PC-3 (cell line): ENCODE measurements around the gene KIF6. TPM values are rescaled to one million over a fixed set of nuclear protein-coding genes. Genes with fewer than 3 reads are reported as not detected.
"Not testable (repeated sequence)": the region's sequence is repeated elsewhere in the genome, so short reads cannot be mapped to it uniquely, and the experiment has no call there.

Experiments
- ATAC-seq: fragments of 200-7000 bp; cut with Tn5 transposase; 2 replicates; pipeline ENCODE4 v1.9.1; 2020; ENCODE audit warnings: mild to moderate bottlenecking, moderate library complexity
- BruUV-seq: library from RNA; stranded (reverse); fragments of 400-500 nt; replicated peaks from 2 replicates; lab custom pipeline; 2021; lab: Mats Ljungman, UMichigan
- CTCF ChIA-PET: fragments of 300-600 bp; sonication (Branson Sonifier 250); formaldehyde crosslinking; loops from one replicate; lab custom pipeline; 2022; ENCODE audit warnings: antibody characterized with exemption; lab: Charles Lee
- POLR2A ChIA-PET: fragments of 300-600 bp; sonication (Branson Sonifier 250); formaldehyde crosslinking; loops from one replicate; lab custom pipeline; 2022; ENCODE audit warnings: antibody characterized with exemption; ENCODE audit not compliant: unreplicated experiment; lab: Charles Lee
- DNase-seq: peaks from one replicate; pipeline ENCODE4 v3.0.0-alpha.2; 2015
- H2AFZ ChIP-seq: fragments of 300-600 bp; sonication (generic); 2 replicates; pipeline ENCODE4 v1.6.0; 2016; ENCODE audit warnings: antibody characterized with exemption, low read length
- H3F3A ChIP-seq: fragments of 300-600 bp; sonication (generic); one replicate; pipeline ENCODE4 v1.6.0; 2017; ENCODE audit warnings: antibody characterized with exemption, low read length, control low read depth, mild to moderate bottlenecking; ENCODE audit not compliant: unreplicated experiment
- H3K27ac ChIP-seq: fragments of 300-600 bp; sonication (generic); 2 replicates; pipeline ENCODE4 v1.5.1; 2016; ENCODE audit warnings: mild to moderate bottlenecking, low read length
- H3K27me3 ChIP-seq: fragments of 300-600 bp; sonication (generic); 2 replicates; pipeline ENCODE4 v1.6.1; 2016; ENCODE audit warnings: low read length, mixed read lengths
- H3K36me3 ChIP-seq: fragments of 300-600 bp; sonication (generic); 2 replicates; pipeline ENCODE4 v1.6.1; 2016; ENCODE audit warnings: low read depth, mixed run types, low read length, mixed read lengths
- H3K4me1 ChIP-seq: fragments of 300-600 bp; sonication (generic); 2 replicates; pipeline ENCODE4 v1.5.1; 2016; ENCODE audit warnings: low read length; ENCODE audit not compliant: insufficient read depth
- H3K4me2 ChIP-seq: fragments of 300-600 bp; sonication (generic); 2 replicates; pipeline ENCODE4 v1.6.0; 2016; ENCODE audit warnings: low read length
- H3K4me3 ChIP-seq: fragments of 300-600 bp; sonication (generic); 2 replicates; pipeline ENCODE4 v1.5.1; 2016; ENCODE audit warnings: mild to moderate bottlenecking, low read length, mixed read lengths
- H3K79me2 ChIP-seq: fragments of 300-600 bp; sonication (generic); 2 replicates; pipeline ENCODE4 v1.6.1; 2017; ENCODE audit warnings: low read length, mixed read lengths
- H3K9ac ChIP-seq: fragments of 300-600 bp; sonication (generic); 2 replicates; pipeline ENCODE4 v1.6.0; 2016; ENCODE audit warnings: mild to moderate bottlenecking, low read length
- H3K9me2 ChIP-seq: fragments of 300-600 bp; sonication (generic); replicated peaks from 2 replicates; pipeline ENCODE4 v1.6.1; 2016; ENCODE audit warnings: mixed run types, low read length, mixed read lengths
- H3K9me3 ChIP-seq: fragments of 300-600 bp; sonication (generic); 2 replicates; pipeline ENCODE4 v1.6.1; 2016; ENCODE audit warnings: low read length, mixed read lengths
- H4K20me1 ChIP-seq: fragments of 300-600 bp; sonication (generic); 2 replicates; pipeline ENCODE4 v1.6.1; 2016; ENCODE audit warnings: low read length, mixed read lengths
- CTCF ChIP-seq: fragments of 300-600 bp; sonication (generic); conservative IDR thresholded peaks from 2 replicates; pipeline ENCODE4 v1.5.1; 2017; ENCODE audit warnings: antibody characterized with exemption, low read depth, mild to moderate bottlenecking, low read length
- EZH2 ChIP-seq: fragments of 300-600 bp; sonication (generic); IDR thresholded peaks from one replicate; pipeline ENCODE4 v1.6.1; 2017; ENCODE audit warnings: antibody characterized with exemption, mild to moderate bottlenecking, low read length; ENCODE audit not compliant: unreplicated experiment
- EZH2phosphoT487 ChIP-seq: fragments of 300-600 bp; sonication (generic); IDR thresholded peaks from 2 replicates; pipeline ENCODE4 v1.6.1; 2018; ENCODE audit warnings: mild to moderate bottlenecking, antibody characterized with exemption, low read length, borderline replicate concordance
- intact Hi-C: fragments of 100-400 bp; cut with micrococcal nuclease; formaldehyde crosslinking; loops from 2 replicates; pipeline ENCODE4 v1.9.0; 2023
- total RNA-seq: library from RNA; depleted of rRNA; stranded (reverse); fragments of >200 nt; gene quantifications from 2 replicates; pipeline ENCODE4 v1.2.3, GENCODE V29; 2014

Gene KIF6
- total RNA-seq, 1 experiment from 2014 or later, result 0.07 TPM

- CTCF ChIA-PET, result no interaction called here
- no peaks in the 10 kb centered on the region for H3F3A ChIP-seq
Measured at GRCh38 chr6:39678914-39679313, 46.3 kb downstream of the KIF6 start.

GRCh38 chr6:39677318-39677717 is 47.9 kb downstream of the KIF6 start:
- H3K9me2 ChIP-seq, DNase-seq, H3K4me3 ChIP-seq, H3K79me2 ChIP-seq, H3K9me3 ChIP-seq, H3K36me3 ChIP-seq, H3K9ac ChIP-seq, H3K27me3 ChIP-seq, H3K4me2 ChIP-seq, H3F3A ChIP-seq, H4K20me1 ChIP-seq, H3K4me1 ChIP-seq, H3K27ac ChIP-seq, H2AFZ ChIP-seq, POLR2A ChIA-PET, ATAC-seq, BruUV-seq, intact Hi-C loops, CTCF ChIA-PET: not testable (repeated sequence)

More at GRCh38 chr6:39678914-39679313, 46.3 kb downstream of the KIF6 start:
- POLR2A ChIA-PET, result no interaction called here
- DNase-seq (no peak), ATAC-seq (no peak)
- no peak overlapping the region for H3K4me2 ChIP-seq
- no TSS peak for BruUV-seq
- no peaks in the 10 kb centered on the region for H3K9me2 ChIP-seq
- H3K79me2 ChIP-seq, result no peaks in the 10 kb centered on the region
- no peaks in the 10 kb centered on the region for H3K27me3 ChIP-seq
- H3K36me3 ChIP-seq, result no peaks in the 10 kb centered on the region
- H3K4me1 ChIP-seq, result no peaks in the 10 kb centered on the region
- H2AFZ ChIP-seq, result no peak overlapping the region
- TF ChIP-seq EZH2phosphoT487, result no peak
- intact Hi-C loops, result no loop called here
- no peak overlapping the region for H3K4me3 ChIP-seq
- H4K20me1 ChIP-seq, result no peaks in the 10 kb centered on the region
- H3K27ac ChIP-seq, result no peak overlapping the region
- no peaks in the 10 kb centered on the region for H3K9me3 ChIP-seq
- H3K9ac ChIP-seq, result no peak overlapping the region

GRCh38 chr6:39670519-39670918 is 54.7 kb downstream of the KIF6 start:
- ChIA-PET POLR2A (no interaction called here), CTCF (no interaction called here)
- no peak overlapping the region for H3K4me3 ChIP-seq
- intact Hi-C loops, result no loop called here
- H3K9ac ChIP-seq, result no peak overlapping the region
- no peaks in the 10 kb centered on the region for H3F3A ChIP-seq
- ATAC-seq (no peak), DNase-seq (no peak)
- H3K27me3 ChIP-seq, result no peaks in the 10 kb centered on the region
- H3K4me2 ChIP-seq, result no peak overlapping the region
- H4K20me1 ChIP-seq, result no peaks in the 10 kb centered on the region
- no peaks in the 10 kb centered on the region for H3K9me2 ChIP-seq
- H3K36me3 ChIP-seq, result no peaks in the 10 kb centered on the region
- H3K27ac ChIP-seq, result no peak overlapping the region
- no peaks in the 10 kb centered on the region for H3K9me3 ChIP-seq
- no peaks in the 10 kb centered on the region for H3K4me1 ChIP-seq
- no peaks in the 10 kb centered on the region for H3K79me2 ChIP-seq
- H2AFZ ChIP-seq, result no peak overlapping the region
- TF ChIP-seq EZH2phosphoT487 (no peak), EZH2 (no peak), CTCF (no peak)
- BruUV-seq, result no TSS peak

GRCh38 chr6:39669973-39670342 is 55.2 kb downstream of the KIF6 start:
- intact Hi-C loops, result no loop called here
- ATAC-seq (no peak), DNase-seq (no peak)
- Histone ChIP-seq H3K9me3 (no peaks in the 10 kb centered on the region), H3K4me3 (no peak overlapping the region), H3K27ac (no peak overlapping the region), H2AFZ (no peak overlapping the region), H3K9ac (no peak overlapping the region), H3K4me1 (no peaks in the 10 kb centered on the region), H3K4me2 (no peak overlapping the region), H3K9me2 (no peaks in the 10 kb centered on the region), H3K79me2 (no peaks in the 10 kb centered on the region), H3K27me3 (no peaks in the 10 kb centered on the region), H3F3A (no peaks in the 10 kb centered on the region), H3K36me3 (no peaks in the 10 kb centered on the region), H4K20me1 (no peaks in the 10 kb centered on the region)
- ChIA-PET POLR2A (no interaction called here), CTCF (no interaction called here)
- BruUV-seq, result no TSS peak
- no peak for TF ChIP-seq CTCF
- no peak for TF ChIP-seq EZH2
- no peak for TF ChIP-seq EZH2phosphoT487
